ENCODE data around the gene ASF1B. TPM values are rescaled to one million over a fixed set of nuclear protein-coding genes. Genes with fewer than 3 reads are reported as not detected.

ASF1B gene
- total and polyA plus RNA-seq, 2 donors (not counting 3 experiments of a cell fraction or from before 2014, with no cell fraction given), result 39.1 to 42.4 TPM

GRCh38 chr19:14159059-14159458 lies 22.7 kb upstream of the ASF1B start:
- Histone ChIP-seq H4K20me1 (replicated peaks; ENCODE audit: control insufficient read depth, extremely low read depth, insufficient read depth, low read length) (no peaks in the 10 kb centered on the region), H3K27me3 (ENCODE audit: control insufficient read depth in 2 of 2, insufficient read depth in 2 of 2, low read length in 2 of 2) (no peaks in the 10 kb centered on the region), H3K9ac (replicated peaks; ENCODE audit: extremely low read depth, insufficient read depth, low read length) (no peak overlapping the region), H3K36me3 (ENCODE audit: control insufficient read depth in 2 of 2, extremely low read depth in 1 of 2, insufficient read depth in 2 of 2, low read length in 2 of 2) (peaks cover 2 to 15% of the 10 kb centered on the region in 2 experiments), H3K79me2 (ENCODE audit: control insufficient read depth, insufficient read depth, low read length) (no peaks in the 10 kb centered on the region), H3K4me2 (ENCODE audit: insufficient read depth, low read length) (no peak overlapping the region), H3K9me1 (replicated peaks; ENCODE audit: control insufficient read depth, extremely low read depth, insufficient read depth, low read length) (no peaks in the 10 kb centered on the region), H3K9me3 (replicated peaks; ENCODE audit: control insufficient read depth, insufficient read depth, low read length) (no peaks in the 10 kb centered on the region), H3K27ac (ENCODE audit: insufficient read depth, low read depth, low read length) (no peak overlapping the region), H3K4me3 (replicated peaks in 1 of 3; ENCODE audit: insufficient read depth in 1 of 3, low read depth in 1 of 3, low read length in 3 of 3) (no peak overlapping the region), H2AFZ (ENCODE audit: low read depth, low read length) (no peak overlapping the region), H3K4me1 (ENCODE audit: control insufficient read depth, extremely low read depth, insufficient read depth, low read length) (no peaks in the 10 kb centered on the region)
- POLR2A ChIA-PET, result no interaction called here
- dilution Hi-C loops (cut with MboI; ENCODE audit: extremely low pct_ligation_motif_present, low sequenced_read_pairs), result no loop called here
- DNase-seq (ENCODE audit: low read depth, low spot score), result no peak
- TF ChIP-seq GATA2 (IDR thresholded peaks at IDR 0.05; ENCODE audit: insufficient read depth, insufficient read length, low read depth, low read length), result no peak
- no peak for TF ChIP-seq MYC (IDR thresholded peaks at IDR 0.05; ENCODE audit: low read depth, low read length)
- TF ChIP-seq CTCF (IDR thresholded peaks at IDR 0.05; ENCODE audit: extremely low read depth in 1 of 2, insufficient read depth in 1 of 2, low read depth in 1 of 2, low read length in 2 of 2), result no peak
- no peak for TF ChIP-seq POLR2AphosphoS5 (IDR thresholded peaks at IDR 0.05; ENCODE audit: insufficient read depth, low read depth, low read length)
- CTCF ChIA-PET, result interaction anchor here (1.2 to 1.8 kb wide), 3 partner anchors 11 to 189 kb away, joined by 4 to 8 read pairs (median 5); partner anchors contain the start of gene ASF1B
- no TSS peak for BruUV-seq (replicated peaks)
- FAIRE-seq, result no peak
- intact Hi-C loops (cut with micrococcal nuclease), result no loop called here
